Liver (tissue), 9 donors: ENCODE results near the gene PCDHA8. TPM values are rescaled to one million over a fixed set of nuclear protein-coding genes. Genes with fewer than 3 reads are reported as not detected.
A peak's percentile ranks its signal among the peaks of the same experiment; 100 is the strongest.

Experiments used
- DNase-seq: peaks from one replicate; pipeline ENCODE4 v3.0.0-alpha.2; 2017; ENCODE audit warnings: low spot score
- H3K27ac ChIP-seq, 2 donors: one replicate each; pipeline ENCODE4 v1.7.0; 2013; ENCODE audit warnings: inconsistent platforms in 2 of 2, low read length in 2 of 2, control low read depth in 1 of 2, low read depth in 1 of 2, mild to moderate bottlenecking in 1 of 2
- H3K27me3 ChIP-seq, 4 donors: one replicate each; pipeline versions ENCODE4 v1.6.1 to v1.7.0; 2013; ENCODE audit warnings: low read length in 3 of 4, inconsistent platforms in 1 of 4, mild to moderate bottlenecking in 1 of 4, moderate library complexity in 1 of 4; ENCODE audit not compliant: control insufficient read depth in 4 of 4, insufficient read depth in 4 of 4
- H3K36me3 ChIP-seq, 4 donors: one replicate each; pipeline versions ENCODE4 v1.6.1 to v1.7.0; 2013; ENCODE audit warnings: low read length in 3 of 4, mild to moderate bottlenecking in 3 of 4, low read depth in 1 of 4, moderate library complexity in 1 of 4; ENCODE audit not compliant: control insufficient read depth in 4 of 4, insufficient read depth in 3 of 4
- H3K4me1 ChIP-seq, 4 donors: one replicate each; pipeline versions ENCODE4 v1.6.1 to v1.7.0; 2013; ENCODE audit warnings: low read length in 3 of 4, mild to moderate bottlenecking in 3 of 4, moderate library complexity in 1 of 4; ENCODE audit not compliant: control insufficient read depth in 4 of 4, insufficient read depth in 4 of 4
- H3K4me3 ChIP-seq, 3 donors: one replicate each; pipeline versions ENCODE4 v1.6.1 to v1.7.0; 2013; ENCODE audit warnings: low read length in 3 of 3, control low read depth in 1 of 3, low read depth in 1 of 3, mild to moderate bottlenecking in 1 of 3
- H3K9ac ChIP-seq, 2 donors: one replicate each; pipeline ENCODE4 v1.7.0; 2013; ENCODE audit warnings: low read length in 2 of 2, mild to moderate bottlenecking in 2 of 2, moderate library complexity in 2 of 2, control low read depth in 1 of 2, low read depth in 1 of 2
- H3K9me3 ChIP-seq, 4 donors: one replicate each; pipeline versions ENCODE4 v1.6.1 to v1.7.0; 2013; ENCODE audit warnings: low read length in 3 of 4; ENCODE audit not compliant: control insufficient read depth in 4 of 4
- CTCF ChIP-seq: fragments of 150-350 bp; IDR thresholded peaks from 2 replicates; pipeline ENCODE4 v1.5.1; 2017; ENCODE audit warnings: improper control_type of control experiment, low read depth, low read length; ENCODE audit not compliant: missing input control
- EGR1 ChIP-seq, 2 donors: IDR thresholded peaks; 2 replicates each; pipeline ENCODE4 v1.6.1; 2016 to 2018; ENCODE audit warnings: antibody characterized with exemption in 2 of 2, low read depth in 2 of 2
- FOXA1 ChIP-seq: IDR thresholded peaks from 2 replicates; pipeline ENCODE4 v1.6.1; 2016; ENCODE audit warnings: antibody characterized with exemption
- FOXA2 ChIP-seq: IDR thresholded peaks from 2 replicates; pipeline ENCODE4 v1.6.1; 2016; ENCODE audit warnings: antibody characterized with exemption
- GABPA ChIP-seq, 2 donors: IDR thresholded peaks in 1 of 2; conservative IDR thresholded peaks in 1 of 2; 2 replicates each; pipeline ENCODE4 v1.6.1; 2016; ENCODE audit warnings: antibody characterized with exemption in 2 of 2, mild to moderate bottlenecking in 1 of 2, moderate library complexity in 1 of 2
- HNF4A ChIP-seq, 2 donors: conservative IDR thresholded peaks; 2 replicates each; pipeline ENCODE4 v1.6.1; 2016; ENCODE audit warnings: antibody characterized with exemption in 2 of 2, mild to moderate bottlenecking in 2 of 2
- HNF4G ChIP-seq: IDR thresholded peaks from 2 replicates; pipeline ENCODE4 v1.6.1; 2016; ENCODE audit warnings: antibody characterized with exemption
- JUND ChIP-seq, 2 donors: IDR thresholded peaks; 2 replicates each; pipeline ENCODE4 v1.6.1; 2016; ENCODE audit warnings: antibody characterized with exemption in 2 of 2
- MAX ChIP-seq: IDR thresholded peaks from 2 replicates; pipeline ENCODE4 v1.6.1; 2016; ENCODE audit warnings: antibody characterized with exemption
- NR2F2 ChIP-seq: IDR thresholded peaks from 2 replicates; pipeline ENCODE4 v1.6.1; 2016; ENCODE audit warnings: antibody characterized with exemption
- RAD21 ChIP-seq, 2 donors: IDR thresholded peaks; 2 replicates each; pipeline ENCODE4 v1.6.1; 2016; ENCODE audit warnings: antibody characterized with exemption in 2 of 2, mild to moderate bottlenecking in 2 of 2
- REST ChIP-seq: IDR thresholded peaks from 2 replicates; pipeline ENCODE4 v1.6.1; 2016; ENCODE audit warnings: antibody characterized with exemption, mild to moderate bottlenecking
- RXRA ChIP-seq, 2 donors: IDR thresholded peaks; 2 replicates each; pipeline ENCODE4 v1.6.1; 2017 to 2018; ENCODE audit warnings: antibody characterized with exemption in 2 of 2, mild to moderate bottlenecking in 1 of 2
- SP1 ChIP-seq: IDR thresholded peaks from 2 replicates; pipeline ENCODE4 v1.6.1; 2018; ENCODE audit warnings: antibody characterized with exemption, mild to moderate bottlenecking
- TAF1 ChIP-seq: conservative IDR thresholded peaks from 2 replicates; pipeline ENCODE4 v1.6.1; 2016; ENCODE audit warnings: antibody characterized with exemption, mild to moderate bottlenecking
- YY1 ChIP-seq: IDR thresholded peaks from 2 replicates; pipeline ENCODE4 v1.6.1; 2016; ENCODE audit warnings: antibody characterized with exemption, mild to moderate bottlenecking
- ZBTB33 ChIP-seq: IDR thresholded peaks from 2 replicates; pipeline ENCODE4 v1.6.1; 2016; ENCODE audit warnings: antibody characterized with exemption
- WGBS: extraction: QIAGEN DNeasy Blood & Tissue Kit; methylation state at CpG from one replicate; pipeline ENCODE4 v1.1.7; 2013; 5-methylcytosine and 5-hydroxymethylcytosine counted together
- polyA plus RNA-seq, 2 donors: library from polyadenylated mRNA; stranded (reverse) in 1 of 2; unstranded in 1 of 2; fragments of 200-250 nt in 1 of 2; fragments of >200 nt in 1 of 2; fragmentation: Nextera tagmentation in 1 of 2; extraction: Ambion mirVana in 1 of 2; gene quantifications; one replicate each; pipeline versions ENCODE4 v1.2.1 to v1.2.3, GENCODE V29; 2013 to 2015
- total RNA-seq, 2 donors: library from RNA; depleted of rRNA; stranded (reverse); fragments of >200 nt; gene quantifications; one replicate each; pipeline ENCODE4 v1.2.3, GENCODE V29; 2014
- donor health status: healthy.
- donor health status: healthy.
- donor health status: healthy.
- donor health status: healthy.
- donor health status: healthy.

The PCDHA8 gene
- total and polyA plus RNA-seq, 4 donors, result under 0.01 TPM; not detected in 3

- H3K27me3 ChIP-seq, result peaks cover 0 to 8% (median 1%) of the 10 kb centered on the region in 4 donors
- peak overlapping the region in 1 of 3 donors; percentile 28 for H3K4me3 ChIP-seq
- TF ChIP-seq HNF4G, result no peak
- no peak for TF ChIP-seq RXRA (IDR thresholded peaks at IDR 0.05)
- no peak for TF ChIP-seq MAX
- TF ChIP-seq GABPA (IDR thresholded peaks at IDR 0.05 in 1 of 2, conservative IDR thresholded peaks at IDR 0.05 in 1 of 2), result no peak
- no peak for TF ChIP-seq HNF4A (conservative IDR thresholded peaks at IDR 0.05)
- TF ChIP-seq JUND (IDR thresholded peaks at IDR 0.05), result no peak
- no peak for TF ChIP-seq FOXA2
- TF ChIP-seq SP1, result no peak
- TF ChIP-seq ZBTB33, result no peak
- no peak for TF ChIP-seq EGR1 (IDR thresholded peaks at IDR 0.05; ENCODE audit: low read depth in 2 of 2)
- TF ChIP-seq TAF1, result no peak
- TF ChIP-seq REST, result no peak
- no peak for TF ChIP-seq RAD21 (IDR thresholded peaks at IDR 0.05)
- no peak for TF ChIP-seq NR2F2
- no peak for DNase-seq
- peaks cover 0 to 26% (median 18%) of the 10 kb centered on the region in 4 donors for H3K9me3 ChIP-seq
- peaks cover 0 to 2% (median 0%) of the 10 kb centered on the region in 4 donors for H3K4me1 ChIP-seq
- no peak overlapping the region for H3K27ac ChIP-seq
- no peak overlapping the region for H3K9ac ChIP-seq
- 18% methylated on average over 12 of the region's 12 CpGs for WGBS
- no peaks in the 10 kb centered on the region for H3K36me3 ChIP-seq
Observed at GRCh38 chr5:140882591-140882899, 41.6 kb downstream of the PCDHA8 start.

- DNase-seq, result no peak
- Histone ChIP-seq H3K27me3 (peaks cover 0 to 8% (median 1%) of the 10 kb centered on the region in 4 donors), H3K4me3 (no peak overlapping the region), H3K4me1 (peaks cover 0 to 2% (median 0%) of the 10 kb centered on the region in 4 donors), H3K9ac (no peak overlapping the region), H3K36me3 (no peaks in the 10 kb centered on the region), H3K27ac (no peak overlapping the region), H3K9me3 (peaks cover 0 to 26% (median 18%) of the 10 kb centered on the region in 4 donors)
- 41% methylated on average over 41 of the region's 41 CpGs for WGBS
- TF ChIP-seq GABPA (IDR thresholded peaks at IDR 0.05 in 1 of 2, conservative IDR thresholded peaks at IDR 0.05 in 1 of 2) (no peak), REST (no peak), HNF4G (no peak), CTCF (no peak), FOXA2 (no peak), RXRA (IDR thresholded peaks at IDR 0.05) (no peak), EGR1 (IDR thresholded peaks at IDR 0.05; ENCODE audit: low read depth in 2 of 2) (no peak), NR2F2 (no peak), MAX (no peak), SP1 (no peak), ZBTB33 (no peak), FOXA1 (no peak), HNF4A (conservative IDR thresholded peaks at IDR 0.05) (no peak), TAF1 (no peak), RAD21 (IDR thresholded peaks at IDR 0.05) (no peak), YY1 (no peak), JUND (IDR thresholded peaks at IDR 0.05) (no peak)
Observed at GRCh38 chr5:140883373-140883772, 42.4 kb downstream of the PCDHA8 start.
